Gastroesophageal sphincter (tissue), 4 donors: ENCODE data around the gene PPP6R2. TPM values are rescaled to one million over a fixed set of nuclear protein-coding genes. Genes with fewer than 3 reads are reported as not detected.

Experiments
- ATAC-seq: fragments of 150-250 bp; one replicate; pipeline ENCODE4 v1.9.1; 2016; ENCODE audit warnings: mild to moderate bottlenecking, moderate library complexity
- H3K27ac ChIP-seq, 4 donors: fragments of 200-600 bp; sonication (generic) in 3 of 4; 1 replicate in 3 of 4; 2 replicates in 1 of 4; pipeline ENCODE4 v1.5.1; 2016 to 2019
- H3K27me3 ChIP-seq: fragments of 200-600 bp; sonication (generic); one replicate; pipeline ENCODE4 v1.5.1; 2019
- H3K36me3 ChIP-seq, 2 donors: fragments of 200-600 bp; sonication (generic); one replicate each; pipeline ENCODE4 v1.5.1; 2019; ENCODE audit warnings: control low read depth in 1 of 2
- H3K4me1 ChIP-seq, 3 donors: fragments of 200-600 bp; sonication (generic); 1 replicate in 2 of 3; 2 replicates in 1 of 3; pipeline ENCODE4 v1.5.1; 2016 to 2019; ENCODE audit warnings: control low read depth in 2 of 3
- H3K4me3 ChIP-seq, 2 donors: fragments of 200-600 bp; sonication (generic); one replicate each; pipeline ENCODE4 v1.5.1; 2019; ENCODE audit warnings: mild to moderate bottlenecking in 1 of 2, moderate library complexity in 1 of 2
- H3K9me3 ChIP-seq, 3 donors: fragments of 200-600 bp; sonication (generic); one replicate each; pipeline ENCODE4 v1.5.1; 2017 to 2019; ENCODE audit warnings: control low read depth in 2 of 3
- CTCF ChIP-seq, 4 experiments: fragments of 200-600 bp in 2 of 4; fragments of 450-650 bp in 2 of 4; sonication (generic) in 1 of 4; IDR thresholded peaks; one replicate each; pipeline ENCODE4 v1.5.1; 2017 to 2019; ENCODE audit warnings: antibody characterized with exemption in 4 of 4, mild to moderate bottlenecking in 2 of 4, moderate library complexity in 2 of 4
- EP300 ChIP-seq: sonication (generic); formaldehyde crosslinking; IDR thresholded peaks from one replicate; pipeline ENCODE4 v1.6.1; 2017; ENCODE audit warnings: antibody characterized with exemption, mild to moderate bottlenecking
- POLR2A ChIP-seq, 2 donors: fragments of 450-650 bp; IDR thresholded peaks; one replicate each; pipeline ENCODE4 v1.6.1; 2017; ENCODE audit warnings: antibody characterized with exemption in 2 of 2, mild to moderate bottlenecking in 2 of 2, moderate library complexity in 1 of 2
- POLR2AphosphoS5 ChIP-seq: sonication (generic); formaldehyde crosslinking; IDR thresholded peaks from one replicate; pipeline ENCODE4 v1.6.1; 2017; ENCODE audit warnings: antibody characterized with exemption
- WGBS, 2 donors: methylation state at CpG; one replicate each; pipeline ENCODE4 v1.1.5; 2018; ENCODE audit warnings: low coverage in 1 of 2; 5-methylcytosine and 5-hydroxymethylcytosine counted together
- total RNA-seq, 4 donors: library from RNA; depleted of rRNA; stranded (reverse); fragments of >200 nt; gene quantifications; one replicate each; pipeline ENCODE4 v1.1.0, GENCODE V29; 2016

PPP6R2 gene
- total RNA-seq, 4 donors from 2014 or later: 52.2 to 73.5 (median 64.2) TPM

GRCh38 chr22:50485221-50486131, 142.3 kb downstream of the PPP6R2 start:
- Histone ChIP-seq H3K4me1 (peaks cover 0 to 19% (median 0%) of the 10 kb centered on the region in 3 donors), H3K27ac (no peak overlapping the region), H3K36me3 (no peaks in the 10 kb centered on the region), H3K9me3 (no peaks in the 10 kb centered on the region), H3K27me3 (peaks cover 91% of the 10 kb centered on the region), H3K4me3 (no peak overlapping the region)
- WGBS, 2 donors: 52 to 70% methylated on average over 7 to 12 of the region's 29 CpGs
- no peak for ATAC-seq
- TF ChIP-seq CTCF (IDR thresholded peaks at IDR 0.05): no peak
- no peak for TF ChIP-seq POLR2AphosphoS5
- TF ChIP-seq EP300: no peak
- no peak for TF ChIP-seq POLR2A (IDR thresholded peaks at IDR 0.05)

GRCh38 chr22:50486561-50487289, 143.6 kb downstream of the PPP6R2 start, which contains the start of gene MIOX:
Gene MIOX, plus strand, starts transcription at chr22:50486859. Its CDS starts 39 bp downstream, at chr22:50486898.
- H3K27me3 ChIP-seq: peaks cover 78% of the 10 kb centered on the region
- no peak for ATAC-seq
- no peak for TF ChIP-seq POLR2AphosphoS5
- no peak for TF ChIP-seq EP300
- no peak for TF ChIP-seq CTCF (IDR thresholded peaks at IDR 0.05)
- no peak for TF ChIP-seq POLR2A (IDR thresholded peaks at IDR 0.05)
- H3K4me1 ChIP-seq: peaks cover 0 to 8% (median 0%) of the 10 kb centered on the region in 3 donors
- no CpG with 5 or more reads among the region's 23 CpGs for WGBS, 2 donors
- H3K27ac ChIP-seq: no peak within 1 kb of the TSS
- H3K4me3 ChIP-seq: no peak within 1 kb of the TSS
- H3K9me3 ChIP-seq: no peaks in the 10 kb centered on the region
- no peaks in the 10 kb centered on the region for H3K36me3 ChIP-seq

- WGBS, 2 donors: no CpG with 5 or more reads among the region's 23 CpGs
- Histone ChIP-seq H3K9me3 (no peaks in the 10 kb centered on the region), H3K27ac (no peak overlapping the region), H3K36me3 (no peaks in the 10 kb centered on the region), H3K4me1 (peaks cover 0 to 1% (median 0%) of the 10 kb centered on the region in 3 donors), H3K27me3 (peaks cover 71% of the 10 kb centered on the region), H3K4me3 (no peak overlapping the region)
- TF ChIP-seq CTCF (IDR thresholded peaks at IDR 0.05) (no peak), POLR2AphosphoS5 (no peak), POLR2A (IDR thresholded peaks at IDR 0.05) (no peak), EP300 (no peak)
- no peak for ATAC-seq
Measured at GRCh38 chr22:50487290-50488005, 144.3 kb downstream of the PPP6R2 start.

GRCh38 chr22:50488006-50488677, 145.0 kb downstream of the PPP6R2 start:
- 100% methylated on average over 1 of the region's 18 CpGs; no CpG with 5 or more reads in 1 of the 2 donors for WGBS, 2 donors
- no peaks in the 10 kb centered on the region for H3K9me3 ChIP-seq
- no peak for ATAC-seq
- peaks cover 64% of the 10 kb centered on the region for H3K27me3 ChIP-seq
- no peaks in the 10 kb centered on the region for H3K36me3 ChIP-seq
- H3K4me3 ChIP-seq: no peak overlapping the region
- no peak overlapping the region for H3K27ac ChIP-seq
- H3K4me1 ChIP-seq: no peaks in the 10 kb centered on the region
- no peak for TF ChIP-seq POLR2A (IDR thresholded peaks at IDR 0.05)

- TF ChIP-seq CTCF (IDR thresholded peaks at IDR 0.05): no peak
- TF ChIP-seq EP300: no peak
- no peak for TF ChIP-seq POLR2A (IDR thresholded peaks at IDR 0.05)
- TF ChIP-seq POLR2AphosphoS5: no peak
- ATAC-seq: no peak
- WGBS, 2 donors: 69 to 80% methylated on average over 2 to 9 of the region's 19 CpGs
- no peak overlapping the region for H3K27ac ChIP-seq
- no peaks in the 10 kb centered on the region for H3K4me1 ChIP-seq
- H3K36me3 ChIP-seq: no peaks in the 10 kb centered on the region
- no peaks in the 10 kb centered on the region for H3K9me3 ChIP-seq
- no peak overlapping the region for H3K4me3 ChIP-seq
- peaks cover 57% of the 10 kb centered on the region for H3K27me3 ChIP-seq
Measured at GRCh38 chr22:50488886-50489285, 145.8 kb downstream of the PPP6R2 start.
